ENCODE data around the gene TSFM. TPM values are rescaled to one million over a fixed set of nuclear protein-coding genes. Genes with fewer than 3 reads are reported as not detected.
"Not testable (repeated sequence)": the region's sequence is repeated elsewhere in the genome, so short reads cannot be mapped to it uniquely, and the experiment has no call there.

The TSFM gene
- total RNA-seq, 1 donor from 2014 or later, result 53.7 TPM

DNA sequence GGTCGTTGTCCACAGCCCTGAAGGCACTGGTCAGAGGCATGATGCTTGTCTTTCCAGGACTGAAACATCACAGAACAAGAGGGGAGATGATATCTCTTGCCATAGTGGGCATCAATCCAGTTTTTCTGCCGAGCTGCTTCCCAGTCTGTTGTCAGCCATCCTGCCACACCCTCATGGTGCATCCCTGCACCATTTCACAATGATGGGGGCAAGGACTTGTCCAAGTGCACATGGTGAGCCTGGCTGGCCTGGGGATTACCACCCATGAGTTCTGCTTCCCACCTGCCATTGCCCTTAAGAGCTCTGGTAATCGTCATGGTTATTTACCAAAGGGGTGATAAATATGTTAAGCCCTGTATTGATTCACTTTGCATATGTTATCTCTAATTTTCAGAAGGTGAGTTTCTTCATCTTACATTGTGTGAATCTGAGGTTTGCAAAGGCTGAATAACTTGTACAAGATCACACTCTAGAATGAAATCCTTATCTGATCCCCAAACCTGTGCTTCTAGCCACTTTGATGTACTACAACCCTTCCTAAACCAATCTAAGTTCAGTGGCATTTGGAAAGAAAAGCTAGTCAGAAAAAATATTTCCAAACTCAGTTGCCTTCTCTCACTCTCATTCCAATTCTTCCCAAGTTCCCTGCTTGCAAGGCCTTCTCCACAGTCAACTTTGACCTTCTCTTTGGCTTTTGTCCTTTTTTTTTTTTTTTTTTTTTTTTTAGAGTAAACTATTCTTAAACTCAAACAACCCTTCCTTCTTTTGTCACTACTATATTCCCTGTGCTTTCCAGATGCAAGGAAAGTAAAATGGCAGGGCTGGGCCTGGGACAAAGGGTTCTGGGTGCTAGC lies 33.6 kb downstream of the TSFM start:
- no peak for DNase-seq
- Histone ChIP-seq H3K27me3 (ENCODE audit: low read depth) (no peaks in the 10 kb centered on the region), H3K4me1 (peaks cover 62% of the 10 kb centered on the region), H3K27ac (replicated peaks) (peak overlapping the region; percentile 79), H3K4me3 (no peak overlapping the region), H3K9me3 (replicated peaks) (no peaks in the 10 kb centered on the region), H3K36me3 (peaks cover 42% of the 10 kb centered on the region)
- TF ChIP-seq, protein P1, sequence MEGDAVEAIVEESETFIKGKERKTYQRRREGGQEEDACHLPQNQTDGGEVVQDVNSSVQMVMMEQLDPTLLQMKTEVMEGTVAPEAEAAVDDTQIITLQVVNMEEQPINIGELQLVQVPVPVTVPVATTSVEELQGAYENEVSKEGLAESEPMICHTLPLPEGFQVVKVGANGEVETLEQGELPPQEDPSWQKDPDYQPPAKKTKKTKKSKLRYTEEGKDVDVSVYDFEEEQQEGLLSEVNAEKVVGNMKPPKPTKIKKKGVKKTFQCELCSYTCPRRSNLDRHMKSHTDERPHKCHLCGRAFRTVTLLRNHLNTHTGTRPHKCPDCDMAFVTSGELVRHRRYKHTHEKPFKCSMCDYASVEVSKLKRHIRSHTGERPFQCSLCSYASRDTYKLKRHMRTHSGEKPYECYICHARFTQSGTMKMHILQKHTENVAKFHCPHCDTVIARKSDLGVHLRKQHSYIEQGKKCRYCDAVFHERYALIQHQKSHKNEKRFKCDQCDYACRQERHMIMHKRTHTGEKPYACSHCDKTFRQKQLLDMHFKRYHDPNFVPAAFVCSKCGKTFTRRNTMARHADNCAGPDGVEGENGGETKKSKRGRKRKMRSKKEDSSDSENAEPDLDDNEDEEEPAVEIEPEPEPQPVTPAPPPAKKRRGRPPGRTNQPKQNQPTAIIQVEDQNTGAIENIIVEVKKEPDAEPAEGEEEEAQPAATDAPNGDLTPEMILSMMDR (IDR thresholded peaks at IDR 0.05; ENCODE audit: borderline replicate concordance), result no peak
- intact Hi-C loops (cut with micrococcal nuclease), result no loop called here

DNA sequence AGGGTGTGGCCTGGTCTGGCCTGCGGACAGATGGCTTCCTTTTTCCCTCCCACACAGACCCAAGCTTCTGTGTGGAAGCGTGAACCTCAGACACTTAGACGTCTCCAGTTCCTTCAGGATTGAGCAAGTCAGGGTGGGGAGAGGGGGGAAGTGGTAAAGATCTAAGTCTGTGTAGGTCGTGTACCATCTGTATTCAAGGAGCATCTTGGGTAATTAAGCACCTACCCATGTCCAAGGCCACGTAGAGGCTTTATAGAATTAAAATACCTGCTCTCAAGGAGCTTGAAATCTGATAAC lies 34.2 kb downstream of the TSFM start:
- intact Hi-C loops (cut with micrococcal nuclease), result no loop called here
- peak; percentile 62 for DNase-seq

DNA sequence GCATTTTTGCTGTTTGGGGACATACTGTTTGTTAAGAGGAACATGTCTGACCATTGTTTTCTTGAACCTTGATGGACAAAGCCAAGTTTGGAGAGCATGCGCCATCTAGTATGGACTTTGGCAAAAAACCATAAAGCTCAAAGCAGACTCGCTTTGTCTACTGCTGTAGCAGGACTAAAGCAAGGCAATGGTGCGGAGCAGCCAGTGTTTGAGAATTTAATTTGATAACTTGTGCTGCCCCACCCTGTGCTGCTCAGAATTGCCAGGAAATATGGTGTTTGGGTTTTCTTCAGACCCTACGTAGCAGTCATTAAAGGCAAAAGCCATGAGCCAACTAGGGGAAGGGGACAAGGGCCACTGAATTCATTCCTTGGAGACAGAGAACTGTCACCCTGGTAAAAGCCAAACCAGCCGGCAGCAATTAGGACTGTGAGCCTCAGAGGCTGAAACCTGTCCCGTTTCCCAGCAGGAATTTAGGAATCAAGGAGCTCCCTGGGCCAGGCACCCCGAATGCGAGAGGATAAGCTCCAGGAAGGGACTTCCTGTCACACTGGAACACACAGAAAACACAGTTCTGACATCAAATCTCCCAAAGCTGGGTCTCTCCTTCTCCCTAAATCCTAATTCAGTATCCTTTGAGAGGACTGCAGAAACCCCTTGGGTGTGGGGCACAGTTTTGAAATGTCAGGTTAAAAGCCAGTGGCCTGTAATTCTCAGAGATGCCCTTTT lies 34.8 kb downstream of the TSFM start:
- TF ChIP-seq, protein P1 (IDR thresholded peaks at IDR 0.05; ENCODE audit: borderline replicate concordance), result no peak
- intact Hi-C loops (cut with micrococcal nuclease), result no loop called here
- Histone ChIP-seq H3K36me3 (peaks cover 45% of the 10 kb centered on the region), H3K4me3 (no peak overlapping the region), H3K27ac (replicated peaks) (peak overlapping the region; percentile 79), H3K4me1 (peaks cover 74% of the 10 kb centered on the region), H3K9me3 (replicated peaks) (no peaks in the 10 kb centered on the region), H3K27me3 (ENCODE audit: low read depth) (no peaks in the 10 kb centered on the region)
- no peak for DNase-seq

More for the DNA sequence above, 34.2 kb downstream of the TSFM start:
- TF ChIP-seq, protein P1 (IDR thresholded peaks at IDR 0.05; ENCODE audit: borderline replicate concordance), result no peak
- Histone ChIP-seq H3K27ac (replicated peaks) (peak overlapping the region; percentile 79), H3K4me1 (peaks cover 68% of the 10 kb centered on the region), H3K27me3 (ENCODE audit: low read depth) (no peaks in the 10 kb centered on the region), H3K4me3 (no peak overlapping the region), H3K36me3 (peaks cover 42% of the 10 kb centered on the region), H3K9me3 (replicated peaks) (no peaks in the 10 kb centered on the region)

DNA sequence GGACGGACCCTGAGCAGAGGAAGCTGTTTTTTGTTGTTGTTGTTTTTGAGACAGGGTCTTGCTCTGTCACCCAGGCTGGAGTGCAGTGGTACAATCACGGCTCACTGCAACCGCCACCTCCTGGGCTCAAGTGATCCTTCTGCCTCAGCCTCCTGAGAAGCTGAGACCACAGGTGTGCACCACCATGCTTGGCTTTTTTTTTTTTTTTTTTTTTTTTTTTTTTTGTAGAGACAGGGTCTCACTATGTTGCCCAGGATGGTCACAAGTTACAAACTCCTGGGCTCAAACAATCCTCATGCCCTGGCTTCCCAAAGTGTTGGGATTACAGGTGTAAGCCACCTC lies 35.4 kb downstream of the TSFM start:
- peak overlapping the region; percentile 79 for H3K27ac ChIP-seq (replicated peaks)
- H3K9me3 ChIP-seq (replicated peaks); intact Hi-C loops (cut with micrococcal nuclease); H3K4me3 ChIP-seq; DNase-seq; H3K27me3 ChIP-seq (ENCODE audit: low read depth): not testable (repeated sequence)
- H3K4me1 ChIP-seq, result peaks cover 80% of the 10 kb centered on the region
- peaks cover 45% of the 10 kb centered on the region for H3K36me3 ChIP-seq

DNA sequence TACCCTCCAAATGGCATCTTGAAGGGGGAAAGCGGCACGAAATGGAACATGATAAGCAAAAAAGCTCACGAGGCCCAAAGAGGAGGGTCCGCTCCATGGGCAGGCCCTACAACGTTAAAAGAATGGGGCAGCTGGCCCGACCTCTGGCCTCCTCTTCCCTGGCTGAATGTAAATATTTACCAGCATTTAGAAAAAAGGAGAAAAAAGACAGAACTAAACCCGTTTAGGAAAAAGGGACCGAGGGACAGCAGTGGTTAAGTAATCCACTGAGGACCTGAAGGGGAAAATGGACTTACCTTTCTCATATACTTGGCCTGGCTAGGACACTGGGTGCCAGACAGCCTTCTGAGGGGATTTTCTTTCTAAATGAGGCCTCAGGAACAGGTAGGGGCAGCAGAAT lies 37.5 kb downstream of the TSFM start:
- DNase-seq; H3K27me3 ChIP-seq (ENCODE audit: low read depth); intact Hi-C loops (cut with micrococcal nuclease); H3K4me3 ChIP-seq; H3K9me3 ChIP-seq (replicated peaks): not testable (repeated sequence)
- Histone ChIP-seq H3K36me3 (peaks cover 64% of the 10 kb centered on the region), H3K27ac (replicated peaks) (peak overlapping the region; percentile 79), H3K4me1 (peaks cover 88% of the 10 kb centered on the region)

DNA sequence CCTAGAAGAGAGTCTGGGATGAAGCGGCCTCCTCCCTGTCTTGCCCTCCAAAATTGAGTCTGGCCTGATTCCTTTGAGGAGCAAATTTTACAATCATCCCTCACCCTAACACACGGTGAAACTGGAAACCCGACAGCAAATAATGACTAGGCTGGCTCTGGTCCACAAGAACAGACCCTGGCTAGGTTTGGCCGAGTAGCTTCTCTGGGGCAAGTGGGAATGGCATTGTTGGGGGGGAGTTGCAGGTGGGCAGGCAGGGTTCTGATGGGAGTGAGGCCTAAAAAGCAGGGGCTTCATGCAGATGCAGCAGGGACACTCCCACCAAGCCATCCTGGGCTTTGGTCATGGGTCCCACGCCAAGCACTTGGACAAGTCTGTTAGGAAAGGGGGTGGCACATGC lies 38.4 kb downstream of the TSFM start:
- H3K27ac ChIP-seq (replicated peaks), result peak overlapping the region; percentile 79
- H3K4me3 ChIP-seq; H3K27me3 ChIP-seq (ENCODE audit: low read depth); intact Hi-C loops (cut with micrococcal nuclease); DNase-seq; H3K9me3 ChIP-seq (replicated peaks): not testable (repeated sequence)
- H3K36me3 ChIP-seq, result peaks cover 73% of the 10 kb centered on the region
- H3K4me1 ChIP-seq, result peaks cover 88% of the 10 kb centered on the region
